Neutrophil (primary cell): ENCODE measurements around the gene NOL3.

Experiments used
- H3K27ac ChIP-seq: fragments of 200-600 bp; sonication (generic); 2 replicates; pipeline ENCODE4 v1.5.1; 2016; ENCODE audit warnings: mild to moderate bottlenecking, moderate library complexity
- H3K27me3 ChIP-seq: fragments of 200-600 bp; sonication (generic); 2 replicates; pipeline ENCODE4 v1.6.0; 2016; ENCODE audit warnings: mild to moderate bottlenecking
- H3K36me3 ChIP-seq: fragments of 200-600 bp; sonication (generic); 2 replicates; pipeline ENCODE4 v1.5.1; 2017
- H3K4me1 ChIP-seq, 2 experiments: fragments of 200-600 bp in 1 of 2; sonication (generic) in 1 of 2; 1 replicate in 1 of 2; 2 replicates in 1 of 2; pipeline versions ENCODE4 v1.5.1 to v1.6.1; 2013 to 2016; ENCODE audit warnings: low read depth in 1 of 2, low read length in 1 of 2, mild to moderate bottlenecking in 1 of 2, moderate library complexity in 1 of 2; ENCODE audit not compliant: control insufficient read depth in 1 of 2, insufficient read depth in 1 of 2
- H3K4me3 ChIP-seq, 2 experiments: fragments of 200-600 bp in 1 of 2; sonication (generic) in 1 of 2; 1 replicate in 1 of 2; 2 replicates in 1 of 2; pipeline ENCODE4 v1.5.1; 2013 to 2016; ENCODE audit warnings: low read depth in 1 of 2, low read length in 1 of 2, mild to moderate bottlenecking in 1 of 2, moderate library complexity in 1 of 2
- H3K9me3 ChIP-seq: fragments of 200-600 bp; sonication (generic); 2 replicates; pipeline ENCODE4 v1.5.1; 2016
- TF ChIP-seq, protein P1 (sequence below): fragments of 200-600 bp; sonication (generic); IDR thresholded peaks from 2 replicates; pipeline ENCODE4 v1.5.1; 2016; ENCODE audit warnings: antibody characterized with exemption

The NOL3 gene

DNA sequence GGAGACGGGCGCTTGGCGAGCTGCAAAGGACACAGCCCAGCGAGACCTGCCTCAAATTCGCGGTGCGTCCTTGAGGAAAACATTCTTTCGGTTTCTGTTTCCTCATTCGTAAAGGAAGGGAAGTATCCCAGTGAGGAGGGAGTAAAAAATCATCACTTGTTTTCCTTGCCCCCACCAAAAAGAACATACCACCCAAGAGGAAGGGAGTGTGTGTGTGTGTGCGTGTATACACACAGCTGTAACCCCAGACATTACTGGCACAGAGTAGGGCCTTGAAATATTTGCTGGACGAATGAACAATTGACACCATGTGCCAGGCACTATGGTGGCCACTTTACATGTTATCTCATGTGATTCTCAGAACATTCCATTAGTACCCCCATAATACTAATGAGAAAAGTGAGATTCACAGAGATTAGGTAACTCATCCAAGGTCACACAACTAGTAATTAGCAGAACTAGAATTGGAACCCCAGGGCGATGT lies 15.4 kb downstream of the NOL3 start:
- Histone ChIP-seq H3K36me3 (no peaks in the 10 kb centered on the region), H3K4me3 (peak overlapping the region; percentile 85 to 100), H3K4me1 (peaks cover 26 to 30% of the 10 kb centered on the region in 2 experiments), H3K9me3 (no peaks in the 10 kb centered on the region), H3K27ac (peak overlapping the region; percentile 50), H3K27me3 (peaks cover 30% of the 10 kb centered on the region)
- TF ChIP-seq, protein P1, sequence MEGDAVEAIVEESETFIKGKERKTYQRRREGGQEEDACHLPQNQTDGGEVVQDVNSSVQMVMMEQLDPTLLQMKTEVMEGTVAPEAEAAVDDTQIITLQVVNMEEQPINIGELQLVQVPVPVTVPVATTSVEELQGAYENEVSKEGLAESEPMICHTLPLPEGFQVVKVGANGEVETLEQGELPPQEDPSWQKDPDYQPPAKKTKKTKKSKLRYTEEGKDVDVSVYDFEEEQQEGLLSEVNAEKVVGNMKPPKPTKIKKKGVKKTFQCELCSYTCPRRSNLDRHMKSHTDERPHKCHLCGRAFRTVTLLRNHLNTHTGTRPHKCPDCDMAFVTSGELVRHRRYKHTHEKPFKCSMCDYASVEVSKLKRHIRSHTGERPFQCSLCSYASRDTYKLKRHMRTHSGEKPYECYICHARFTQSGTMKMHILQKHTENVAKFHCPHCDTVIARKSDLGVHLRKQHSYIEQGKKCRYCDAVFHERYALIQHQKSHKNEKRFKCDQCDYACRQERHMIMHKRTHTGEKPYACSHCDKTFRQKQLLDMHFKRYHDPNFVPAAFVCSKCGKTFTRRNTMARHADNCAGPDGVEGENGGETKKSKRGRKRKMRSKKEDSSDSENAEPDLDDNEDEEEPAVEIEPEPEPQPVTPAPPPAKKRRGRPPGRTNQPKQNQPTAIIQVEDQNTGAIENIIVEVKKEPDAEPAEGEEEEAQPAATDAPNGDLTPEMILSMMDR = no peak

DNA sequence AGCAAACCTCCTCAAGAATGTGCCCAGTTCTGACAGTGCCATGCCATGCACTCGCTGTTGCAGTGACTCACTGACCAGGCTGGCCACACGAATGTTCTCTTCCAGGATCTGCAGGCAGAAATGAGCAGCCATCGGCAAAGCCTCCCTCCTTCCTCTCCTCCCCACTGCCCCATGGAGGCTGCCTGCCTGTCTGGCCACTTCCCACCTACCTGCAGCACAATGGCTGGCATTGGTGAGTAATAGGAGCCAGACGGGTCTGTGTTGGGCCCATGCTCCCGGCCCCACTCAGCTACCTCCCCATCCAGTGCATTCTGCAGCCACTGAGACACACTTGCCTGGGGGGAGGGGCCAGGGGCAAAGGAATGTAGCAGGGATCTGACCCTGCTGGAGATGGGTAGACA lies 16.2 kb downstream of the NOL3 start:
- no peak overlapping the region for H3K4me3 ChIP-seq
- H3K36me3 ChIP-seq = no peaks in the 10 kb centered on the region
- TF ChIP-seq, protein P1 = no peak
- H3K4me1 ChIP-seq = peaks cover 29 to 32% of the 10 kb centered on the region in 2 experiments
- H3K27me3 ChIP-seq = peaks cover 30% of the 10 kb centered on the region
- H3K27ac ChIP-seq = no peak overlapping the region
- H3K9me3 ChIP-seq = no peaks in the 10 kb centered on the region

DNA sequence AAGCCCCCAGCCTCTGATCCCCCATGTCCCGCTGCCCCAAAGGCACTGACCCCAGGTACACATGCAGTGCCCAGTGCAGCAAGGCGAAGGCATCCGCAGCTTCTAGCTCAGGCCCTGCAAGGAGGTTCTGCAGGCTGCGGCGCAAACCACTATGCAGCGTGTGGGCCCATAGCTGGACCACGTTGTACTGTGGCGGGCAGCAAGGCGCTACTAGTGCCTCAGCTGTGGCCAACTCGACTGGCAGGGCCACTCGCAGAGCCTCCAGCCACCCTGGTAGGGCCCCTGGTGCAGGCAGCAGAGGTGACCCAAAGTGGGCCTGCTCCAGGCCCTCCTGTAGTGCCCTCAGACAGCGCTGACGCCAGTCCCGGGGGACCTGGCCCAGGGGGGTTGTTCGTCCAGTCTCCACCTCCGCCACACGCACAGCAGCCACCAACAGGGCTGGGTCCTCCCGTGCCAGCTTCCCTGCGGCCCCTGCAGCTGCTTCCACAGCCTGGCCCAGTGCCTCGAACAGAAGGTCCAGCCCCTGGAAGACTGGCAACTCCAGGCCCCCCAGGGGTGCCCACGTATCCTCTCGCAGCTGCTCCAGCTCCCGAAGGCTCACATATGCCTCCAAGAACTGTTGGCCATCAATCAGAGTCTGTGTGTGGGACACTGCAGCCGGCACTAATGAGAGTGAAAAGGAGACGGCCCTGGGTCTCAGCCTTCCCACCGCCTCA lies 17.0 kb downstream of the NOL3 start:
- Histone ChIP-seq H3K9me3 (no peaks in the 10 kb centered on the region), H3K27me3 (peaks cover 30% of the 10 kb centered on the region), H3K36me3 (no peaks in the 10 kb centered on the region), H3K27ac (no peak overlapping the region), H3K4me3 (no peak overlapping the region), H3K4me1 (peaks cover 35 to 38% of the 10 kb centered on the region in 2 experiments)
- TF ChIP-seq, protein P1 = no peak

DNA sequence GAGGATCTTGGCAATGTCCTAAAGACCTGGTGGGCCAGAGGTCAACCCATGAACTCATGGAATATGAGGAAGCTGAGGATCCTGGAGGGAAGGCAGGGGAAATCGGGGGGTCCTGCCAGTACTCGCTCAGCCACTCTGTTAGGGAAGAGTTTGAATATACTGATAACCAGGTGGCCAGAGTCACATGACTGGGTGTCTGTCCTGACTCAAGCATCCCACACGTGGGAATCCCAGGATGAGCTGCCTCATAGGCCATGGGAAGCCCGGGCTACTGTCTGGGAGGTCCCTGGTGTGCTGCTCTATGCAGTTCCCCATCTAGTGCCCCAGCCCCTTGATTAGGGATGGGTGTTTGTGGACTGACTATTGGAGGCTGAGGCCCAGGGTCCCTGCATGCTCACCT lies 18.0 kb downstream of the NOL3 start:
- Histone ChIP-seq H3K27ac (no peak overlapping the region), H3K27me3 (peaks cover 30% of the 10 kb centered on the region), H3K36me3 (peaks cover 5% of the 10 kb centered on the region), H3K9me3 (no peaks in the 10 kb centered on the region), H3K4me1 (peaks cover 39 to 40% of the 10 kb centered on the region in 2 experiments), H3K4me3 (no peak overlapping the region)
- TF ChIP-seq, protein P1 = no peak

DNA sequence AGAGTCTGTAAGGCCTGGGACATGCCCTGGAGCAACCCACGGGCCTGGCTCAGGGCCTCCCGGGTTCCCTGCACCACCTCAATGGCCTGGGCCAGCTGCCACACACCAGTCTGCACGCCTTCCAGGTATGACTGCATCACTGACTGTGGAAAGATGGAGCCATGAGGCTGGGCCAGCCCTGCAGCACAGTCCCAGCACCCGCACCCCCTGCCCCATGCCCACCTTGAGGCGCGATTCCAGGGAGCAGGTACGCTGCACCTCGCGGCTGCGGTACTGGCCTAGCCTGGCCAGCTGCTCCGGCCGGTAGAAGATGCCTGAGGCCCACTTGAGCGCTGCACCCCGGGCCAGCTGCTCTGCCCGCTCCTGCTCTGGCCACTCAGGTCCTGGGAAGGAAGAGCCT lies 18.5 kb downstream of the NOL3 start:
- H3K27ac ChIP-seq = no peak overlapping the region
- H3K4me3 ChIP-seq = no peak overlapping the region
- H3K9me3 ChIP-seq = no peaks in the 10 kb centered on the region
- H3K27me3 ChIP-seq = peaks cover 30% of the 10 kb centered on the region
- TF ChIP-seq, protein P1 = no peak
- peaks cover 5% of the 10 kb centered on the region for H3K36me3 ChIP-seq
- H3K4me1 ChIP-seq = peaks cover 40 to 42% of the 10 kb centered on the region in 2 experiments
